ENCODE data around the gene JARID2.

GRCh38 chr6:15304337-15305042, 58.6 kb downstream of the JARID2 start:
- TF ChIP-seq SIN3A (IDR thresholded peaks at IDR 0.05; ENCODE audit: borderline replicate concordance, insufficient read depth, low read length), result no peak
- TF ChIP-seq REST (IDR thresholded peaks at IDR 0.05; ENCODE audit: insufficient read depth in 1 of 2, low read depth in 2 of 2, low read length in 2 of 2), result no peak
- TF ChIP-seq POLR2AphosphoS5 (IDR thresholded peaks at IDR 0.05; ENCODE audit: low read depth, low read length), result no peak
- TF ChIP-seq TAF1 (IDR thresholded peaks at IDR 0.05; ENCODE audit: borderline replicate concordance, insufficient read depth, low read length), result no peak
- no peak for TF ChIP-seq FOXP2 (optimal IDR thresholded peaks at IDR 0.05; ENCODE audit: borderline replicate concordance, extremely low read depth, extremely low read length, insufficient read depth)
